GM12872 (cell line): ENCODE results near the gene AGPAT4.

Experiments used
- TF ChIP-seq, protein P1 (sequence below): IDR thresholded peaks from 3 replicates; pipeline ENCODE4 v1.5.1; 2011; ENCODE audit warnings: low read depth, mild to moderate bottlenecking, low read length, moderate library complexity; ENCODE audit not compliant: insufficient read depth

AGPAT4 gene

GRCh38 chr6:161222706-161223234, 51.1 kb downstream of the AGPAT4 start:
- TF ChIP-seq, protein P1, sequence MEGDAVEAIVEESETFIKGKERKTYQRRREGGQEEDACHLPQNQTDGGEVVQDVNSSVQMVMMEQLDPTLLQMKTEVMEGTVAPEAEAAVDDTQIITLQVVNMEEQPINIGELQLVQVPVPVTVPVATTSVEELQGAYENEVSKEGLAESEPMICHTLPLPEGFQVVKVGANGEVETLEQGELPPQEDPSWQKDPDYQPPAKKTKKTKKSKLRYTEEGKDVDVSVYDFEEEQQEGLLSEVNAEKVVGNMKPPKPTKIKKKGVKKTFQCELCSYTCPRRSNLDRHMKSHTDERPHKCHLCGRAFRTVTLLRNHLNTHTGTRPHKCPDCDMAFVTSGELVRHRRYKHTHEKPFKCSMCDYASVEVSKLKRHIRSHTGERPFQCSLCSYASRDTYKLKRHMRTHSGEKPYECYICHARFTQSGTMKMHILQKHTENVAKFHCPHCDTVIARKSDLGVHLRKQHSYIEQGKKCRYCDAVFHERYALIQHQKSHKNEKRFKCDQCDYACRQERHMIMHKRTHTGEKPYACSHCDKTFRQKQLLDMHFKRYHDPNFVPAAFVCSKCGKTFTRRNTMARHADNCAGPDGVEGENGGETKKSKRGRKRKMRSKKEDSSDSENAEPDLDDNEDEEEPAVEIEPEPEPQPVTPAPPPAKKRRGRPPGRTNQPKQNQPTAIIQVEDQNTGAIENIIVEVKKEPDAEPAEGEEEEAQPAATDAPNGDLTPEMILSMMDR = no peak

DNA sequence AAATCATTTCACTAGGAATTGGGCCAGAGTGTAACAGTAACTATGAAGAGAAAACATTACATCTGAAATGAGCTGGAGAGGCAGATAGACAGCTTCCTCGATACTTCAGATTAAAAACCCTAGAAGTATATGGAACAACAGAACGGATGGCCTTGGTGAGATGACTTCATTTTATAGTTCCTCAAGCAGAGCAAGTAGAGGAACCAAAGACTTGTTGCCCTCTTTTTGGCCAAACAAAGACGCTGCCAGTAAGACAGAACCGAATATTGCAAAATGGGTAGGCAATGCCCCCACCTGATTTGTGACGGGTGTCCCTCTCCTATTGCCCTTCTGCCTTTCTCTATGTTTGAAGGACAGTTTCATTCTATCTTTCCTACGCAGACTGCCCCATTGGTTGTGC, 53.5 kb downstream of the AGPAT4 start:
- TF ChIP-seq, protein P1 = no peak

DNA sequence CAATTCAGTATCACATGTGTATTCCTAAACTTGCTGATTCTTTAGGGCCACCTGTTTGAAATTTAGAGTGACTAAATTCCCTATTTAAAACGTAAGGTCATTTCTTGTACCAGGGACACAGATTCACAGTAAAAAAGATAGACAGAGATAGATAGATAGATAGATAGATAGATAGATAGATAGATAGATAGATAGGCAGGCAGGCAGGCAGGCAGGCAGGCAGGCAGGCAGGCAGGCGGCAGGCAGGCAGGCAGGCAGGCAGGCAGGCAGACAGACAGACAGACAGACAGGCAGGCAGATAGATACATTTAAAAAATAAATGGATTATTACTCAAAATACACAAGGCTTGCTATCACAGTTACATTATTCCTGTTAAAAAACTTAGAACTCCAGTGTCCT, 54.2 kb downstream of the AGPAT4 start:
- TF ChIP-seq, protein P1 = no peak

DNA sequence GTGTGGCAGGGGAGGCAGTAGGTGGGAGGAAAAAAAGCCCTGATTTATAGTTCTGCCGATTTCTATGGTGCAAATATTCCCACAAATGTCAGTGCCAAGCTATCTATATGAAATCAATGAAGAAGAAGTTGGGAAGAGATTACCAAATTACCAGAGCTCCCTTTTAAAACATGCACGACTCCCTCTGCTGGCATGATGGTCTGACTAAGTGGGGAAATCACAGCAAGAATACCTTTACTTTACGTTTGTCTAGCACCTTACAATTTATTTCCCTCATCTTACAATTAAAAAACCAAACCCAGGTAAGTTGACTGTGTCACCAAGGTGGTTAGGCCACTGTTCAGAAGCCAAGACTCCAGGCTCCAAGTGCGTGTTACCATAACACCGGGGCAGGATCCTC, 55.6 kb downstream of the AGPAT4 start:
- TF ChIP-seq, protein P1 = 0 out of 3 replicates have a peak, but pooled peaks have one; percentile 10

GRCh38 chr6:161217628-161218027, 56.2 kb downstream of the AGPAT4 start:
- TF ChIP-seq, protein P1 = no peak

DNA sequence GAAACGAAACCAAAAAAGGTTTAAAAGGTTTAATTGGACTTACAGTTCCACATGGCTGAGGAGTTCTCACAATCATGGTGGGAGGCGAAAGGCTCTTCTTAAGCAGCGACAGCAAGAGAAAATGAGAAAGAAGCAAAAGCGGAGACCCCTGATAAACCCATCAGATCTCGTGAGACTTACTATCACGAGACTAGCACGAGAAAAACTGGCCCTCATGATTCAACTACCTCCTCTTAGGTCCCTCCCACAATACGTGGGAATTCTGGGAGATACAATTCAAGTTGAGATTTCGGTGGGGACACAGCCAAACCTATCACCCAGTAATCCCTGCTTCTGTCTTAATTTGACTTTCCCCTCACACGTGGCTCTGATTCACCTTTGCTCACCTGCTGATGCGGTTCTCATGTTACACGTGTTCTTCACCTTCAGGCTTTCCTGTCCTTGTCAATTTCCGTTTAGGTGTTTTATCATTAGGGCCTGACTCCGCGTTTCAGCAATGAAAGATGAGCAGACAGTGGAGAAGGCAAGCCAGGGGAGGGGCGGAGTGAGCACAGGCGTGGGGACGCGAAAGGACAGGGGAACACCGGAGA, 57.1 kb downstream of the AGPAT4 start:
- TF ChIP-seq, protein P1 = no peak

DNA sequence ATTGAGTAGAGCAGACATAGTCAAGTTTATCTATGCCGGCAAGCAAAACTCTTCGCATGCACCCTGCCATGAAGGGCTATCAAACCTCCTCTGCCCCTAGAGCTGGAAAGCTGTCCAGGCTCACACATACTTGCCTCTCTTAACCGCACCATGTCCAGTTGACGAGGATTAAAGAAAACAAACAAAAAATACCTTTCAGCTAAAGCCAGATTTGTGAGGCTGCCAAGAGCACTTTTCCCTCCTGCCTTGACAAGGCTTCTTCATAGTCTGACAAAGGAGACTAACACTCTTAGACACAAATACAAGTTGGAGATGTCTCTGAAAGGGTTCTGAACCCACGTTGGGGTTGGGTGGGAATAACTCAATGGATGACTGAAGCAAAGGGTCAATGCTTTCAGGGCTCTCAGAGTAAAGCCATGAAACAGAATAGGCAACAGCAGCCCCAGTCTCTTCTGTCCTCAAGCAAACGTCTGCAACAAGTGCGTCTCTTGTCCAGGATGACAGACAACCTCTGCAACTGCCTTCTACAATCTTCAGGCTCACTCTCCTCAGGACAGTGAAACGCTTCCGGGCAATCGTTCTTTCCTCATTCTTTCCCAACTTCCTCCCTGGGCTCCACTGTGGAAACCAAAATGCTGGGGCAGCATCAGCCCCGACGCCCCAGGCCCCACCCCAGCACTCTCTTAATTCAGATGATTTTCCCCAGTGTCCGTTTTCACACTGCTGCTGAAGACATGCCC, 57.8 kb downstream of the AGPAT4 start:
- TF ChIP-seq, protein P1 = no peak
